Fibroblast of skin of left quadriceps (primary cell): ENCODE measurements around the gene SYNPO.

Source experiments
- DNase-seq, 2 experiments: peaks; one replicate each; pipeline ENCODE4 v3.0.0-alpha.2; 2013; ENCODE audit warnings: low read depth in 2 of 2

SYNPO gene

DNA sequence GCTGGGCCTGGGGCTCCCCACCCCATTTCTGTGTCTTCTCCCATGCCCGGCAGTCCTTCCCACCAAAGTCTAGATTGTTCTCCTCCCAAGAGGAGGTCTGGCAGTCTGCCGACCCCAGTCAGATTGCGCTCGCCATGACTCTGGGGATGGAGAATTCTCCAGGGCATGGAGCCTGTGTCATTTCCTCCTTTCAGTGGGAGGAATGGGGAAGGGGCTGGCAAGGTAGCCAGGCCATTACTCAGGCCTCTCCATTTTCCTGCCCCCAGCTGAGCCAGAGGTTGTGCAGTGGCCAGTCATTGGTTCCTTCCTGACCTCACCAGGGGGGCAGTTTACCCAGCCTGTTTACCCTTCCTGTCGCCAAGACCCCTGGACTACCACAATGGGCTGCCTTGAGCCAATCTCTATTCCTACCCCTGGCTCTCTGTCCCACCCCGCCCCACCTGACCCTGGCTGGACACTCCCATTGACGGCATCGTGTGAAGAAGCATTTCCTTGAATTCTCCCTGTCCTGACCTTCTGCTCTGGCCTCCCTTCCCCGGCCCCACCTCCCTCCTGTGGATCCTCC lies 628 bp downstream of the SYNPO start:
- DNase-seq, result no peak

DNA sequence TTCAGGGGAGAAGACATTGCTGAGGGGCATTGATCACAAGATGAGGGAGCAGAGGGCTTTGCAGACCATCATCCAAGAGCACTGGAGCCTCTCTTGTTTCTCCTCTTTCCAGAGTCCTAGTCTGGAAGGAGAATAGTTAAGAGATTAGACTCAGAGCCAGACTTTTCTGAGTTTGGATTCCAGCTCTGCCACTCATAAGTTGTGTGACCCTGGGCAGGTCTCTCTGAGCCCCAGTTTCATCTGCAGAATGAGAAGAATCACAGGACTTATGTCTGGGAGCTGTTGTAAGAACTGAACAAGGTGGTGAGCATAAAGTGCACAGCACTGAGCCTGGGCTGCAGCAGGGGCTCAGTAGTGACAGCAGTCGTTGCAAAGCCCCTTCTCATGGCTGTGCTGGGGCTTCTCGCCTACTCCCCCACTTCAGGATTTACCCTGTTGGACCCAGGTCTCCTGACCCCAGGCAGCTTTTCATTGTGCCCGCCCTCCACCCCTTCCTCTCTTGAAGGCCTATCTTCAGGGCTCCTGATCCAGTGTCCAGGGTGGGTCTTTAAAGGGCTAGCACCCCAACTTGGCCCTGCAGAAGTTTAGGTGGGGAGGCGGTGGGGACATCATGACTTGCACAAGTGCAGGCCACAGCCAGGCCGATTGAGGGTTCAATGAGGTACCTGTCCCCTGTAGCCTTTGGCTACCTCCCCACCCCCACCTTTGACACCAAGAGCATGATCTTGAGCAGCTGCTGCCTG lies 1.5 kb downstream of the SYNPO start:
- DNase-seq, result no peak

DNA sequence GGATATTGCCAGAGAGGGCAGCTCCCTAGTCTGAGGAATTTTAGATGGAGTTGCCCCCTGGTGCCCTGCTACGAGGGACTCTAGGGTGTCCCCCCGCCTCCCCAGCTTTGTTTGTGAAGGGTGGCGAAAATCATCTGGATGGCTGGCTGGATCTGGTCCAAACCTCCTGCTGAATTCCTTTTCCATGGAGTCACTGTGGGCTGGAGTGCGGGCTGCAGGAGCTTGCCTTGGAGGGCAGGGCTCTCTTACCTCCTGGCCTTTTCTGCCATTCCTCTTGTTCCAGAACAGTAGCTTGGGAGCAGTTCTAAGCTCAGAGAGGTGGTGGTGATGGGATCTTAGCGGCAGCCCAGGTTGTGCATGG lies 2.1 kb downstream of the SYNPO start:
- peak; percentile 68 to 77 for DNase-seq

DNA sequence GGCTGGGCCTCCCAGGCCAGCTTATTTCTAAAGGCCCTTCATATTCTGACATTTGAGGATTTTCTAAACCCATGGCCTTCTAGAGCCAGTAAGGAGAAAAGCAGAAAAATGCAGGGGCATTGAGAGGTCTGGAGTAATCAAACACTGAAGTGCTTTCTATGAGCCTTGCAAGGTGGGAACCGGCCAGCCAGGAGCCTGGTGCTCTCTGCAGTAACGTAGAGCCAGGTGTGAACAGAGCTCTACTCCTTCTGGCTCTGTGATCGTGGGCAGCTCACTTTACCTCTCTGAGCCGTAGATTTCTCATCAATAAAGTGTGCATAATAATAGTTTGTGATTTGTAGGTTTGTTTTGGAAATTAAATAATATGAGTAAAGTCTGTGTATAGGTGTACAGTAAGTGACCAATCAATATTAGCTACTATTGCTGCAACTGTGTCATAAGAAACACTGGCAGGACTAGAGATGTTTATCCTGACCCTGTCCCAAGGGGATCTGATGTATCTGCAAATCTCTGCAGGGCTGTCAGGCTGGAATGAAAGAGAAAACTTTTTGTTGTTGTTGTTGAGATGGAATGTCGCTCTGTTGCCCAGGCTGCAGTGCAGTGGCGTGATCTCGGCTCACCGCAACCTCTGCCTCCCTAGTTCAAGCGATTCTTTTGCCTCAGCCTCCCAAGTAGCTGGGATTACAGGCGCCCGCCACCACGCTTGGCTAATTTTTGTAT lies 2.7 kb downstream of the SYNPO start:
- no peak for DNase-seq

GRCh38 chr5:150644058-150644457 lies 3.6 kb downstream of the SYNPO start:
- no peak for DNase-seq

DNA sequence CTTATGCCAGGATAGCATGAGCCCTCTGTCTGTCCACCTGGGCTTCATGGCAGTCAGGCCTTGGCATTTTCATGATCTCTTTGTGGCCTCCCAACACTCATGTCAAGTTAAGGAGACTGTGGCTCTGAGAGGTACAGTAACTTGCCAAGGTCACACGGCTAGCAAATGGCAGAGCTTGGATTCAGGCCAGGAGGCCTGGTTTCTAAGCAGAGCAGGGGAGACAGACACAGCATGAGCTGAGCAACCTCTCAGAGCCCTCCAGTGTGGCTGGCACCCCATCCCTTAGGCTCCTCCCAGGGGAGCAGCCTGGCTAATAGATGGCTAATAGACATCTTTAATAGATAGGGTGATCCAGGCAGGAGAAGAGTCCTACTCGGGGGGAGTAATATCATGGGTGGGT lies 4.1 kb downstream of the SYNPO start:
- no peak for DNase-seq

DNA sequence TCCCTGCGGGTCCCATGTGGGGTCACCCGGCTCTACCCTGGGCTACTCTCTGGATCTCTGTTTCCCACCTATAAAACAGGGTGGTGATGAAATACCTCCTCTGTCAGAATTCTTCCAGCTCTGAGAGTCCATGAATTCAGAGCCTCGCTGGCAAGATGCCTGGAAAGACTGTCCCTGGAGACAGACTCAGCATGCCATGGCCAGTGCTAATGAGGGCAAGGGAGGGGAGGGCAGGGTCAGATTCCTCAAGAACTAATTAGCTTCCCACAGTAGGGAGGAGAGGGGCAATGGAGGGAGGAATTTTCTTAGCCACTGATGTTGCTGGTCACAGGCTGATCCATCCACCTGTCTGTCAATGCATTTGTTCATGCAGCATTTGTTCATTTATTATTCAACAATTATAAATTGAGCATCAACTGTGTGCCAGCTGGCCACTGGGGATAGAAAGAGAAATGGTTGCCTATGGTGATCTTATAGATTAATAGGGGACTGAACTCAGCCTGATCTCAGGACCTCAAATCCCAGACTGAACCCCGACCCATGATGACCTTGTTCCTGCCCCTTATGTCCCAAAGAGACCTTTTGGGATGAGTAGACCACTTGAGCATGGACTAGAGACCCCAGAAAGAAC lies 4.7 kb downstream of the SYNPO start:
- DNase-seq, result peak; percentile 71 to 74

GRCh38 chr5:150647275-150648251 lies 7.1 kb downstream of the SYNPO start:
- no peak for DNase-seq

DNA sequence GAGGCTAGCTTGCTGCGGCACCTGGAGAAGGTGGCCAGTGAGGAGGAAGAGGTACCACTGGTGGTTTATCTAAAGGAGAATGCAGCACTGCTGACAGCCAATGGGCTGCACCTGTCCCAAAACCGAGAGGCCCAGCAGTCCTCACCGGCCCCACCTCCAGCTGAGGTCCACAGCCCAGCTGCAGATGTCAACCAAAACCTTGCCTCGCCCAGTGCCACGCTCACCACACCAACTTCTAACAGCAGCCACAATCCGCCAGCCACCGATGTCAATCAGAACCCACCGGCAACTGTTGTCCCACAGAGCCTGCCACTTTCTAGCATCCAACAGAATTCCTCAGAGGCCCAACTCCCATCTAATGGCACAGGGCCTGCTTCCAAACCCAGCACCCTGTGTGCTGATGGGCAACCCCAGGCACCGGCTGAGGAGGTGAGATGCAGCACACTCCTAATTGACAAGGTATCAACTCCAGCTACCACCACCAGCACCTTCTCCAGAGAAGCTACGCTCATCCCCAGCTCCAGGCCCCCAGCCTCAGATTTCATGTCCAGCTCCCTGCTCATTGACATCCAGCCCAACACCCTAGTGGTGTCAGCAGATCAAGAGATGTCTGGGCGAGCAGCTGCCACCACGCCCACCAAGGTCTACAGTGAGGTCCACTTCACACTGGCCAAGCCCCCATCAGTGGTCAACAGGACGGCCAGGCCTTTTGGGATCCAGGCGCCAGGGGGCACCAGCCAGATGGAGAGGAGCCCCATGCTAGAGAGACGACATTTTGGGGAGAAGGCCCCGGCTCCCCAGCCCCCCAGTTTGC lies 8.0 kb downstream of the SYNPO start:
- no peak for DNase-seq

- no peak for DNase-seq
Measured at GRCh38 chr5:150649108-150650020, 8.9 kb downstream of the SYNPO start.

GRCh38 chr5:150650021-150651006 lies 9.9 kb downstream of the SYNPO start:
- no peak for DNase-seq

DNA sequence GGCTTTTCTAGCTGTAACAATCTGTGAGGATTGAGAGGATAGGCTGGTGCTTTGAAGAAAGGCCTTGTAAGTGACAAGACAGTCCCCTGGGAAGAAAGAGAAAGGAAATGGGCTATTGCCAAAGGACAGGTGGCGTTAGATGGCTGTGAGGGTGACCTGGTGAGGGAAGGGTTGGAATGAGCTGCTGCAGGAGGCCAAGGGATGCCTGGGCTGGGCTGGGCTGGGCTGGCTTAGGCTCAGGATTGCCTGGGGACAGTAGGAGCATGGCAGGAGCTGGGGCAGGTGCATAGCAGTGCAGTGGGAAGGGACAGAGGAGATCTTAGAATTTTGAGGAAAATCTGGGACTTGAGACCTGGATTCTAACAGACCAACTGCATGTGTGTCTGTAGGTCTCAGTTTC lies 10.9 kb downstream of the SYNPO start:
- DNase-seq, result no peak

DNA sequence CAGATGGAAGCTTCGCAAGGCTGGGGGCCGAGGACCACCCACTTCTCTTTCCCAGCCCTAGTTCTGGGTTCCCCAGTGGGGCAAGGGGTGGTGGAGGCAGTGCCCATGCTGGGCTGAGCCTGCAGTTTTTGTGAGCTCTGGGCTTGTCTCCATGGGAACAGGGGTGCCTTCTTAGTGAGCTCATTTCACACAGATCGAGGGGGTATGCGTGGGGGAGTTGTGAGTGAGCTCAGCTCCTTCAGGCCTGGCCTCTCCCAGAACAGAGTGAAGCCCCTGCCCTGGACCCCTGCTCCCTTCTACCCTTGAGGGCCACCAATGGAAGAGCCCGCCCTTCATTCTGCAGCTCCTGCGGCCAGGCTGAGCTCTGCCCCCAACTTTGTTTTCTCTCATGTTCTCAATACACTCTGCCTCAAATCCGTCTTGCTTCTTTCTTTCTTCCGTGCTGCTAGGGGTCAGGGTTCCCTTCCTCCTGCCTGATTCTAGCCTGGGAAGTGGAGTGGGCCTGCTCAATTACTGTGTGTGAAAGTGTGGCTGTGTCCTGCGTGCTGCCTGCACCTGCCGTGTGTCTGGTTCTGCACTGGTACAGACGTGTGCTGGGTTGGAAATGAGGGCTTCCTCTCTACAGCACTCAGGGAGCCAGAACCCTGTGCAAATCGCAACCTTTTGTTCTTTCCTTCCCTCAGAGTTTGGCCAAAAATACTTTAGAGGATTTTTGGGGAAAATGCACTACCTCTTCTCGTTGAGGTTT lies 11.6 kb downstream of the SYNPO start:
- no peak for DNase-seq

- no peak for DNase-seq
Measured at GRCh38 chr5:150653145-150653761, 12.8 kb downstream of the SYNPO start.

DNA sequence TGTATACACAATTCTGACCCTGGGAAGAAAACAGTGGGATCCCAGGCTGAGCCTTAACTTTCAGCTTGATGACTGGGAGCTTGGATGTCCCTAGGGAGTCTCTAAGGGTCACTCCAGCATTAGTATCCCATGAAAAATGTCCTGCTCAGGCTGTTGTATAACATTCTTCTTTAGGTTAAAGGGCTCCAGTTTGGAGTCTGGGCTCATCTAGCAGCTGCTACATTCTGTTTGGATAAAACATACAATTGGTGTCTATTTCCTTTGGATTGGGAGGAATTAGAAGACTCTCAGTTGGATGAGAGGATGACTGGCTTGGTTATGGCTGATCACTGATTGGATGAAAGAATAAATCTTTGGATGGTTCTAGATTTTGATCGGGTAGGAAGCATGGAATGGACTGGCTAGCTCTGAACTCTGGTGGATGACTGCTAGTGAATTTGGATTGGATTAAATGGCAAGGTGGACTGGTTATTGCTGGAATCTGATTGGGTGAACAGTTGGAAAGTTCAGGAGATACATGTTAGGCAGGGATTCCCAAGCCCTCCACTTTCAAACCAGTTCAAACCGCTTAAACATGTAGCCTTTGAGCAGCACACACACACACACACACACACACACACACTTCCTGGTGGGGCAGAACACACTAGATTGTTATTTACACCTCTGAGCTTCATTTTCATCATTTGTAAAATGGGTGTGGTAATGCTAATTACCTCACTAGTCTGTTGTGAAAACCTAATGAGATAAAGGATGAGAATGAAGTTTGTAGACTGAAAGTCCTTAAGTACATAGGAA lies 13.5 kb downstream of the SYNPO start:
- DNase-seq, result no peak

DNA sequence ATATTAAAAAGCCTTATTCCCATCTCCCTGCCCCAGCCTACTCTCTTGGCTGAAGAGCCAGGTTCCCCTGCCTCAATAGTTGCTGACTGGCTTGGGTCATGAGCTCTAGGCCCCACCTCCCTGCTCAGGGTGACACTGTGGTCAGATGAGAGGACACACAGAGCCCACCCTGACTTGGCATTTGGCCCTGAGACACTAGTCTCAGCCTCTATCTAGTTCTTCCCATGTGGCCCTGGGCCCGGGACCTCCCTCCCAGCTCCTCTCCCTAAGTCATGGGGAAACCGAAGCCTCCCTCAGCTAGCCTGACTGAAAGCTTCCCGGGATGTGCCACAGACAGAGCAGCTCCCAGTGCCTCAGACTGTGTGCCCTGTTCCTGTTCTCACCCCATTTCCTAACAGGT lies 14.8 kb downstream of the SYNPO start:
- DNase-seq, result no peak
